ENCODE data around the gene KDM6B.

- TF ChIP-seq POLR2AphosphoS5 (IDR thresholded peaks at IDR 0.05): no peak
- TF ChIP-seq CTCF (IDR thresholded peaks at IDR 0.05): no peak
Observed at GRCh38 chr17:7822126-7822525, 11.9 kb upstream of the KDM6B start.

All from stomach (tissue), 4 donors.